Stimulated activated CD8-positive, alpha-beta memory T cell treated with anti-CD3 and anti-CD28 coated beads, Interleukin-4, amount 100 ng/mL, for 4 hours (primary cell): ENCODE results near the gene YLPM1.

ENCODE experiments used
- DNase-seq, 2 donors: peaks; one replicate each; pipeline ENCODE4 v3.0.0-alpha.2; 2020; ENCODE audit warnings: low read depth in 2 of 2, low spot score in 1 of 2

Gene YLPM1

GRCh38 chr14:74840603-74841030 is 77.5 kb downstream of the YLPM1 start:
- no peak for DNase-seq

GRCh38 chr14:74841230-74842207 is 78.4 kb downstream of the YLPM1 start:
- DNase-seq = no peak

GRCh38 chr14:74843653-74844052 is 80.5 kb downstream of the YLPM1 start:
- no peak for DNase-seq

- no peak for DNase-seq
These were observed 83.1 kb downstream of the YLPM1 start for GRCh38 chr14:74846168-74846567.

GRCh38 chr14:74846968-74847665 is 84.0 kb downstream of the YLPM1 start:
- no peak for DNase-seq

GRCh38 chr14:74848768-74849167 is 85.7 kb downstream of the YLPM1 start:
- no peak for DNase-seq

- no peak for DNase-seq
These were observed 89.9 kb downstream of the YLPM1 start for GRCh38 chr14:74852922-74853530.

GRCh38 chr14:74853581-74853980 is 90.5 kb downstream of the YLPM1 start:
- DNase-seq = no peak

GRCh38 chr14:74855021-74855420 is 91.9 kb downstream of the YLPM1 start:
- no peak for DNase-seq

GRCh38 chr14:74855945-74856344 is 92.8 kb downstream of the YLPM1 start:
- no peak for DNase-seq

GRCh38 chr14:74856366-74856765 is 93.2 kb downstream of the YLPM1 start:
- no peak for DNase-seq

- no peak for DNase-seq
These were observed 94.9 kb downstream of the YLPM1 start for GRCh38 chr14:74858022-74858421.

- DNase-seq = no peak
These were observed 96.8 kb downstream of the YLPM1 start for GRCh38 chr14:74859757-74860552.

- peak; percentile 73 to 95 for DNase-seq
These were observed 98.0 kb downstream of the YLPM1 start for GRCh38 chr14:74860899-74861733.

GRCh38 chr14:74861734-74862090 is 98.6 kb downstream of the YLPM1 start:
- DNase-seq = no peak

GRCh38 chr14:74863274-74863673 is 100.2 kb downstream of the YLPM1 start:
- DNase-seq = no peak

- no peak for DNase-seq
These were observed 101.1 kb downstream of the YLPM1 start for GRCh38 chr14:74864198-74864597.

- no peak for DNase-seq
These were observed 102.0 kb downstream of the YLPM1 start for GRCh38 chr14:74865156-74865555.

- DNase-seq = no peak
These were observed 103.7 kb downstream of the YLPM1 start for GRCh38 chr14:74866708-74867389.

GRCh38 chr14:74867673-74868072 is 104.6 kb downstream of the YLPM1 start:
- DNase-seq = peak in 1 of 2 donors; percentile 27
